Measurements from ENCODE around the gene SSR1. TPM values are rescaled to one million over a fixed set of nuclear protein-coding genes. Genes with fewer than 3 reads are reported as not detected.
"Not testable (repeated sequence)": the region's sequence is repeated elsewhere in the genome, so short reads cannot be mapped to it uniquely, and the experiment has no call there.

SSR1 gene
- total RNA-seq, 6 donors from 2014 or later: 14.5 to 135 (median 57.7) TPM

DNA sequence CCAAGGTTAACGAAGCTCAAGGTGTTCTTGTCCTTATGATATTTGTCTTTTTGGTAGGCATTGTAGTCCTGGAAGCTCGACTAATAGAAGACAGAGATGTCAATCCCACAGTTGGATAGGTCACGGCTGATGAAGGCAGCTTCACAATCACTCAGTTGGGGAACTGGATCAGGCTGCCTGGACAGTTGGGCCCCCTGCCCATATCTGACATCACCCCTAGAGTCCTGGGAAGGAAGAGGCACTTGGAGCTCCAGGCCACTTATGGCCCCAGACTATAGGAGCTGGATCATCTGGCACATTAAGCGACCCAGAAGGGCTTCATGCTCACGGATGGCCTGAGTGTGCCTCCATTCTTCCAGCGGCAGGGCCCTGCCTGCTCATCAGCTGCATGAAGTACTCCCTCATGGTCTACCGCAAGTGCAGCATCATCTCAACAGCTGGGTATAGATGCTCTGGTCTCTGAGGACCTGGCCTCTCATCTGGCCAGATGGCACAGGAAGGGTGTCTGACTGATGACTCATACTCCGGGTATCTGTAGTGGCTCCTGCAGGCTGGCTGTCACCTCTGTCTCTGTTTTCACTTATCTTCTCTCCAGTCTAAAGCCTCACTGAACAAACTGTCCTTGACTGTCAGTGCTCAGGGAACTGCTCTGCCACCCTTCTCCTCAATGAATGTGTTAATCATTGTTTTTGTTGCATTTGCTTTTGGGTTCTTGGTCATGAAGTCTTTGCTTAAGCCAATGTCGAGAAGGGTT lies 29.2 kb upstream of the SSR1 start:
- no peak overlapping the region for H3K4me3 ChIP-seq
- H3K27me3 ChIP-seq: no peaks in the 10 kb centered on the region
- ATAC-seq (ENCODE audit: low FRiP score in 2 of 2): no peak
- TF ChIP-seq EP300 (IDR thresholded peaks at IDR 0.05) (no peak), POLR2A (IDR thresholded peaks at IDR 0.05) (no peak), POLR2AphosphoS5 (IDR thresholded peaks at IDR 0.05) (no peak)
- TF ChIP-seq, protein P1, sequence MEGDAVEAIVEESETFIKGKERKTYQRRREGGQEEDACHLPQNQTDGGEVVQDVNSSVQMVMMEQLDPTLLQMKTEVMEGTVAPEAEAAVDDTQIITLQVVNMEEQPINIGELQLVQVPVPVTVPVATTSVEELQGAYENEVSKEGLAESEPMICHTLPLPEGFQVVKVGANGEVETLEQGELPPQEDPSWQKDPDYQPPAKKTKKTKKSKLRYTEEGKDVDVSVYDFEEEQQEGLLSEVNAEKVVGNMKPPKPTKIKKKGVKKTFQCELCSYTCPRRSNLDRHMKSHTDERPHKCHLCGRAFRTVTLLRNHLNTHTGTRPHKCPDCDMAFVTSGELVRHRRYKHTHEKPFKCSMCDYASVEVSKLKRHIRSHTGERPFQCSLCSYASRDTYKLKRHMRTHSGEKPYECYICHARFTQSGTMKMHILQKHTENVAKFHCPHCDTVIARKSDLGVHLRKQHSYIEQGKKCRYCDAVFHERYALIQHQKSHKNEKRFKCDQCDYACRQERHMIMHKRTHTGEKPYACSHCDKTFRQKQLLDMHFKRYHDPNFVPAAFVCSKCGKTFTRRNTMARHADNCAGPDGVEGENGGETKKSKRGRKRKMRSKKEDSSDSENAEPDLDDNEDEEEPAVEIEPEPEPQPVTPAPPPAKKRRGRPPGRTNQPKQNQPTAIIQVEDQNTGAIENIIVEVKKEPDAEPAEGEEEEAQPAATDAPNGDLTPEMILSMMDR (IDR thresholded peaks at IDR 0.05): no peak
- H3K36me3 ChIP-seq: no peaks in the 10 kb centered on the region
- no peak for DNase-seq
- 71 to 84% methylated on average over 5 to 9 of the region's 9 CpGs for WGBS, 2 donors
- H3K27ac ChIP-seq: no peak overlapping the region
- no peaks in the 10 kb centered on the region for H3K9me3 ChIP-seq
- H3K4me1 ChIP-seq: no peaks in the 10 kb centered on the region

DNA sequence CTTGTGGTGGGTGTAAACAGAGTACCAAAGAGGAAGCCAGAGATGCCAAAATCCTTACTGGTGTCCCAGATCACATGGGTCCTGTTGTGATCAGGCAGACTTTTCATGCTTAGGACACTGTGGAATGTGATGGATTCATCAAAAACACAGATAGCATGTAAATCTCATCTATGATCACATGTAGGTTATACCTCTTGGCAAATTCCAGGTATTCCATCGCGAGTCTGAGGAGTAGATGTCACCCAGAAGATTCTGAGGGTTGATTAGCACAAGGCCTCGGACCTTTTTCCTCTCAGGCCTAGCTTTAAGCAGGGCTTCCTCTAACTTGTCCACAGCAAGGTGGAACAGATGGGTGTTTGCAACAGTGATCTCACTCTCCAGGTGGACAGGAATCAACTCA lies 28.3 kb upstream of the SSR1 start:
- DNase-seq (no peak), ATAC-seq (ENCODE audit: low FRiP score in 2 of 2) (no peak)
- H3K4me1 ChIP-seq: no peaks in the 10 kb centered on the region
- H3K4me3 ChIP-seq: no peak overlapping the region
- no peaks in the 10 kb centered on the region for H3K36me3 ChIP-seq
- H3K9me3 ChIP-seq: no peaks in the 10 kb centered on the region
- WGBS, 2 donors: 89 to 93% methylated on average over 3 of the region's 3 CpGs
- H3K27ac ChIP-seq: no peak overlapping the region
- TF ChIP-seq EP300 (IDR thresholded peaks at IDR 0.05) (no peak), POLR2AphosphoS5 (IDR thresholded peaks at IDR 0.05) (no peak), POLR2A (IDR thresholded peaks at IDR 0.05) (no peak)
- TF ChIP-seq, protein P1 (IDR thresholded peaks at IDR 0.05): no peak
- no peaks in the 10 kb centered on the region for H3K27me3 ChIP-seq

DNA sequence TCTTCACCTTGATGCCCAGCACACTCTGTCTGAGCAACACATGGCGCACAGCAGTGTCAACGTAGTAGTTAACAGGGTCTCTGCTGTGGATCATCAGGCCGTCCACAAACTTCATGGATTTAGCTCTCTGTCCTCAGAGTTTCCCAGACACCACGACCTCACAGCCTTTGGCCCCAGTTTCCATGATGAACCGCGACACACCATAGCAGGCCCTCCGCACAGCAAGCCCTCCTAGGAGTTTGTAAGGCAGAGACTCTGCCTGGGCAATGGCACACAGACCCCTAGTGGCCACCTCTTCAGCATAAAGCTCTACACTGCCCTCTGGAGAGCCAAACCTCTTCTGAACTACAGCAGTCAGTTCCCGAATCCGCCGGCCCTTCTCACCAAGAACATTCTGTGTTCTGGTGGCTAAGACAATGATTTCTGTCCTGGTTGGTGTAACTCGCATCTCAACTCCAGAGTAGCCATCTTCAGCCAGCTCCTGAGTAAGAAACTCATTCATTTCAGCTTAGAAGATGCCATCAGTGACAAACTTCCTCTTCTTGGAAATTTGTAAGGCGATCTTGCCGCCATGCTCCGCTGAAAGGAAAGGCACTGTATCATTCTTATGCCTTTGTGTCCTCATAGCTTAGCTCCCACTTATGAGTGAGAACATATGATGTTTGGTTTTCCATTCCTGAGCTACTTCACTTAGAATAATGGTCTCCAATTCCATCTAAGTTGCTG lies 26.2 kb upstream of the SSR1 start:
- TF ChIP-seq, protein P1 (IDR thresholded peaks at IDR 0.05): peak in 4 of 6 experiments; percentile 12 to 24 (median 16)
- DNase-seq, H3K4me3 ChIP-seq, H3K27me3 ChIP-seq, H3K4me1 ChIP-seq, H3K9me3 ChIP-seq, H3K27ac ChIP-seq, H3K36me3 ChIP-seq: not testable (repeated sequence)
- 79 to 82% methylated on average over 11 to 14 of the region's 14 CpGs for WGBS, 2 donors
- peak in 1 of 2 donors; percentile 32 for ATAC-seq (ENCODE audit: low FRiP score in 2 of 2)

DNA sequence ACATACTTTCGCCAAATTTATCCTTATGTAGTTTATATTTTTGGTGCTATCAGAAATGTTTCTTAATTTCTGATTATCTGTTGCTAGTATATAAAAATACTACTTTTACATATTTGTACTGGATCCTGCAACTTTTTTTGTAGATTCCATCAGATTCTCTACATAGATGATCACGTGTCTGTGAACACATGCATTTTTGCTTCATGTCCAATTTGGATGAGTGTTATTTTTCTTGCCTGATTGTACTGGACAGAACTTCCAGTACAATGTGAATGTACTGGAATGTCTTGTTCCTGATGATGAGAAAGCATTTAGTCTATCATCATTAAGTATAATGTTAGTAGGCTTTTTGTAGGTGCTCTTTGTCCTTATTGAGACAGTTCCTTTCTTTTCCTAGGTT lies 25.0 kb upstream of the SSR1 start:
- ATAC-seq (ENCODE audit: low FRiP score in 2 of 2) (no peak), DNase-seq (no peak)
- H3K4me1 ChIP-seq: no peaks in the 10 kb centered on the region
- 85 to 89% methylated on average over 2 of the region's 2 CpGs for WGBS, 2 donors
- TF ChIP-seq EP300 (IDR thresholded peaks at IDR 0.05) (no peak), POLR2A (IDR thresholded peaks at IDR 0.05) (no peak), POLR2AphosphoS5 (IDR thresholded peaks at IDR 0.05) (no peak)
- TF ChIP-seq, protein P1 (IDR thresholded peaks at IDR 0.05): no peak
- H3K36me3 ChIP-seq: no peaks in the 10 kb centered on the region
- H3K27me3 ChIP-seq: no peaks in the 10 kb centered on the region
- no peak overlapping the region for H3K4me3 ChIP-seq
- no peaks in the 10 kb centered on the region for H3K9me3 ChIP-seq
- H3K27ac ChIP-seq: no peak overlapping the region
